Upper lobe of left lung (tissue), 6 donors: ENCODE measurements around the gene ZNF618. TPM values are rescaled to one million over a fixed set of nuclear protein-coding genes. Genes with fewer than 3 reads are reported as not detected.

Experiments used
- ATAC-seq, 2 donors: fragments of 200-7000 bp; cut with Tn5 transposase; one replicate each; pipeline ENCODE4 v1.9.1; 2022; ENCODE audit warnings: mild to moderate bottlenecking in 2 of 2, moderate library complexity in 2 of 2; ENCODE audit not compliant: low FRiP score in 2 of 2
- DNase-seq, 2 donors: peaks; one replicate each; pipeline ENCODE4 v3.0.0-alpha.2; 2019 to 2020
- H3K27ac ChIP-seq, 4 donors: fragments of 200-600 bp; sonication (generic); one replicate each; pipeline ENCODE4 v1.5.1; 2016 to 2019
- H3K27me3 ChIP-seq, 4 donors: fragments of 200-600 bp; sonication (generic); one replicate each; pipeline ENCODE4 v1.5.1; 2017 to 2019
- H3K36me3 ChIP-seq, 4 donors: fragments of 200-600 bp; sonication (generic); one replicate each; pipeline ENCODE4 v1.5.1; 2016 to 2019
- H3K4me1 ChIP-seq, 4 donors: fragments of 200-600 bp; sonication (generic); one replicate each; pipeline ENCODE4 v1.5.1; 2018 to 2019
- H3K4me3 ChIP-seq, 4 donors: fragments of 200-600 bp; sonication (generic); one replicate each; pipeline ENCODE4 v1.5.1; 2017 to 2019; ENCODE audit warnings: mild to moderate bottlenecking in 2 of 4, moderate library complexity in 1 of 4
- H3K9me3 ChIP-seq, 4 donors: fragments of 200-600 bp; sonication (generic); one replicate each; pipeline ENCODE4 v1.5.1; 2018 to 2019
- CTCF ChIP-seq, 6 experiments: fragments of 450-650 bp in 4 of 6; fragments of 200-600 bp in 2 of 6; sonication (generic) in 2 of 6; IDR thresholded peaks; one replicate each; pipeline ENCODE4 v1.5.1; 2016 to 2019; ENCODE audit warnings: antibody characterized with exemption in 6 of 6
- EP300 ChIP-seq, 4 donors: sonication (generic); formaldehyde crosslinking; IDR thresholded peaks; one replicate each; pipeline ENCODE4 v1.5.1; 2017; ENCODE audit warnings: antibody characterized with exemption in 4 of 4, control low read depth in 2 of 4
- POLR2A ChIP-seq, 4 donors: fragments of 450-650 bp; IDR thresholded peaks; one replicate each; pipeline ENCODE4 v1.5.1; 2016 to 2017; ENCODE audit warnings: antibody characterized with exemption in 4 of 4, mild to moderate bottlenecking in 2 of 4
- POLR2AphosphoS5 ChIP-seq, 2 donors: sonication (generic); formaldehyde crosslinking; IDR thresholded peaks; one replicate each; pipeline ENCODE4 v1.5.1; 2017; ENCODE audit warnings: antibody characterized with exemption in 2 of 2
- WGBS, 2 donors: methylation state at CpG; one replicate each; pipeline ENCODE4 v1.1.5; 2017 to 2018; 5-methylcytosine and 5-hydroxymethylcytosine counted together
- total RNA-seq, 6 donors: library from RNA; depleted of rRNA in 4 of 6; stranded (reverse); fragments of >200 nt in 4 of 6; gene quantifications; one replicate each; pipeline versions ENCODE4 v1.1.0 to v1.2.1, GENCODE V29; 2016 to 2021
- donor health status: DM: no; HTN: no; CAD: no; lungs with moderate emphysema.
- donor health status: DM: no; HTN: yes; CAD: no; lungs with severe emphysema.

Gene ZNF618
- total RNA-seq, 6 donors from 2014 or later = 3.2 to 11.6 (median 9.1) TPM

DNA sequence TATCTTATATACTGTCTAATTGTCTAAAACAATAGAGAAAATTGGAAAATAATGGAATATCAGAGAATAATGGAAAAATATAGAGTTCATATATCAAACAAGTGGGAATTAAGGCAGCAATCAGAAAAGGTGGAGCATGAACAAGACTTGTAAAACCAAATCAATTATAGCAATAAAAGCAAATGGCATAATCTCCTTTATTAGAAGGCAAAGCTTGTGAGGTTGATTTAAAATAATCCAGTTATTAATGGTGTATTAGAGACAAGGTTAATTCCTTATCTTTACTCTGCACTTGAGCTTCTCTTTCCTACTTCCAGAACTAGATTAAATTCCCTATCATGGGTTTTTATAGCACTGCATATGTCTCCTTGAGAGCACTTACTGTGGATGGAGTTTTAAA is 137.9 kb downstream of the ZNF618 start:
- no peak for ATAC-seq
- no peaks in the 10 kb centered on the region for H3K27me3 ChIP-seq
- H3K9me3 ChIP-seq = no peaks in the 10 kb centered on the region
- no peak for DNase-seq
- H3K27ac ChIP-seq = no peak overlapping the region
- peaks cover 0 to 25% (median 4%) of the 10 kb centered on the region in 4 donors for H3K36me3 ChIP-seq
- TF ChIP-seq CTCF (IDR thresholded peaks at IDR 0.05) = no peak
- TF ChIP-seq EP300 (IDR thresholded peaks at IDR 0.05) = no peak
- TF ChIP-seq POLR2A (IDR thresholded peaks at IDR 0.05) = no peak
- no peak for TF ChIP-seq POLR2AphosphoS5 (IDR thresholded peaks at IDR 0.05)
- no peak overlapping the region for H3K4me3 ChIP-seq
- H3K4me1 ChIP-seq = no peaks in the 10 kb centered on the region

DNA sequence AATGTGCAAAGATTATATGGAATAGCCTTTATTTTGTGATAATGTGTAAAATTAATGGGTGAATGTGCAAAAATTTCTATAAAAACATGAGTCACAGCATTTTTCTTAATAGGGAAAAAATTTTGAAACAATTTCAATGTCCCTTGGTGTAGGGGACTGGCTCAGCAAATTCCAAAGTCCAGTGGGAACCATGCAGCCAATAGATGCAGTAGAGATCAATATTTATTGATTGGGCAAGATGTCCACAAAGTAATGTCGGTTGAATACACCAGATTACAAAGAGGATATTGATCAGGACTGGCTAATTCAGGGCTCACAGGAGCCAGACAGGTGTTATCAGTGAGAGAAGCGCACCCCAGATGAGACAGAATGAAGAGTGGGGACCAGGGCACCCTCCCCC is 139.5 kb downstream of the ZNF618 start:
- Histone ChIP-seq H3K27ac (no peak overlapping the region), H3K9me3 (no peaks in the 10 kb centered on the region), H3K4me3 (no peak overlapping the region), H3K4me1 (no peaks in the 10 kb centered on the region), H3K36me3 (peaks cover 0 to 27% (median 4%) of the 10 kb centered on the region in 4 donors), H3K27me3 (no peaks in the 10 kb centered on the region)
- 88 to 92% methylated on average over 2 of the region's 2 CpGs for WGBS, 2 donors
- ATAC-seq (no peak), DNase-seq (no peak)
- TF ChIP-seq CTCF (IDR thresholded peaks at IDR 0.05) (no peak), EP300 (IDR thresholded peaks at IDR 0.05) (no peak), POLR2A (IDR thresholded peaks at IDR 0.05) (no peak), POLR2AphosphoS5 (IDR thresholded peaks at IDR 0.05) (no peak)

- Histone ChIP-seq H3K27ac (no peak overlapping the region), H3K27me3 (no peaks in the 10 kb centered on the region), H3K4me3 (no peak overlapping the region), H3K36me3 (peaks cover 0 to 27% (median 4%) of the 10 kb centered on the region in 4 donors), H3K4me1 (no peaks in the 10 kb centered on the region), H3K9me3 (no peaks in the 10 kb centered on the region)
- ATAC-seq = peak in 1 of 2 donors; percentile 41
- TF ChIP-seq POLR2A (IDR thresholded peaks at IDR 0.05) (no peak), EP300 (IDR thresholded peaks at IDR 0.05) (no peak), CTCF (IDR thresholded peaks at IDR 0.05) (no peak), POLR2AphosphoS5 (IDR thresholded peaks at IDR 0.05) (no peak)
- DNase-seq = peak in 1 of 2 donors; percentile 12
- WGBS, 2 donors = 86 to 88% methylated on average over 6 of the region's 6 CpGs
These were observed 140.0 kb downstream of the ZNF618 start for GRCh38 chr9:114016101-114016500.

- ATAC-seq (peak in 1 of 2 donors; percentile 19), DNase-seq (peak in 1 of 2 donors; percentile 18)
- WGBS, 2 donors = 90 to 94% methylated on average over 8 to 14 of the region's 14 CpGs
- no peak for TF ChIP-seq CTCF (IDR thresholded peaks at IDR 0.05)
- TF ChIP-seq EP300 (IDR thresholded peaks at IDR 0.05) = no peak
- TF ChIP-seq POLR2A (IDR thresholded peaks at IDR 0.05) = no peak
- TF ChIP-seq POLR2AphosphoS5 (IDR thresholded peaks at IDR 0.05) = no peak
- Histone ChIP-seq H3K36me3 (peaks cover 0 to 29% (median 4%) of the 10 kb centered on the region in 4 donors), H3K27me3 (no peaks in the 10 kb centered on the region), H3K27ac (no peak overlapping the region), H3K4me3 (no peak overlapping the region), H3K9me3 (peaks cover 0 to 2% (median 0%) of the 10 kb centered on the region in 4 donors), H3K4me1 (no peaks in the 10 kb centered on the region)
These were observed 140.7 kb downstream of the ZNF618 start for GRCh38 chr9:114016629-114017423.
